Measurements from ENCODE around the gene SNX5.
"Not testable (repeated sequence)": the region's sequence is repeated elsewhere in the genome, so short reads cannot be mapped to it uniquely, and the experiment has no call there.

SNX5 gene

GRCh38 chr20:17992224-17992637 lies 23.6 kb upstream of the SNX5 start:
- DNase-seq, result peak; percentile 43

GRCh38 chr20:17990278-17990972 lies 21.8 kb upstream of the SNX5 start:
- no peak for DNase-seq

DNA sequence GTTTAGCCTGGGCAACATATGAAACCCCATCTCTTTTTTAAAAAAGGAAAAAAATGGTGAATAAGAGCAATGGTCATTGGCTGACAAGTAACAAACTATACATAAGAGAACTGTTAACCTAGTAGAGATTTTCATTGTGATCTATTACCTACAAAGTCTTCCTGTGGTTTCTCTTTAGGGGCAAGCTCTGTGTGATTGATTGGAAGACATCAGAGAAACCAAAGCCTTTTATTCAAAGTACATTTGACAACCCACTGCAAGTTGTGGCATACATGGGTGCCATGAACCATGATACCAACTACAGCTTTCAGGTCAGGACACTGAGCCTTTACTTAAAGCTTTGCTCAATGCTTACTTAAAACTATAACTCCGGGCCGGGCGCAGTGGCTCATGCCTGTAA lies 19.4 kb upstream of the SNX5 start:
- DNase-seq, result no peak

GRCh38 chr20:17985388-17986018 lies 16.9 kb upstream of the SNX5 start:
- DNase-seq, result no peak

DNA sequence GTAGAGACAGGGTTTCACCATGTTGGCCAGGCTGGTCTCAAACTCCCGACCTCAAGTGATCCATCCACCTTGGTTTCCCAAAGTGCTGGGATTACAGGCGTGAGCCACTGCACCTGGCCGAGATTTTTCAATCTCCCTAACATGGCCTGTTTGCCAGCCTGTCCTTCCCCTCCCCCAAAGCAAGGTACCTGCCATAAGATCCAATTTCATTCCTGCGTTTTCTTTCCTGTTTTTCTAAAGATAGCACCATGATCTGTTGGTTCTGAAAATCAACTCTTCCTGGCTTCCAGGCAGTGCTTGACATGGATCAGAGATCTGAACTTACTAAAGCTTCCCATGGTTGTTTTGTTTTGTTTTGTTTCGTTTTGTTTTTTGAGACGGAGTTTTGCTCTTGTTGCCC lies 7.7 kb upstream of the SNX5 start:
- DNase-seq, result no peak

GRCh38 chr20:17972121-17972520 lies 3.5 kb upstream of the SNX5 start:
- DNase-seq, result no peak

GRCh38 chr20:17971300-17972013 lies 2.9 kb upstream of the SNX5 start:
- DNase-seq, result no peak

DNA sequence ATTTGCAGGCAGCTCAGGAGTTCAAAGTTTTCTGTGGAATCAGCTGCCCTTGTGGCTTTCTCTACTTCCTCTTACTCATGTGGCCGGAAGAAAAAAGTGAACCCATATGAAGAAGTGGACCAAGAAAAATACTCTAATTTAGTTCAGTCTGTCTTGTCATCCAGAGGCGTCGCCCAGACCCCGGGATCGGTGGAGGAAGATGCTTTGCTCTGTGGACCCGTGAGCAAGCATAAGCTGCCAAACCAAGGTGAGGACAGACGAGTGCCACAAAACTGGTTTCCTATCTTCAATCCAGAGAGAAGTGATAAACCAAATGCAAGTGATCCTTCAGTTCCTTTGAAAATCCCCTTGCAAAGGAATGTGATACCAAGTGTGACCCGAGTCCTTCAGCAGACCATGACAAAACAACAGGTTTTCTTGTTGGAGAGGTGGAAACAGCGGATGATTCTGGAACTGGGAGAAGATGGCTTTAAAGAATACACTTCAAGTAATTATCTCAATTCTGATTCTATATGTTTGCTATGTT lies 1.4 kb upstream of the SNX5 start:
- DNase-seq, result no peak

DNA sequence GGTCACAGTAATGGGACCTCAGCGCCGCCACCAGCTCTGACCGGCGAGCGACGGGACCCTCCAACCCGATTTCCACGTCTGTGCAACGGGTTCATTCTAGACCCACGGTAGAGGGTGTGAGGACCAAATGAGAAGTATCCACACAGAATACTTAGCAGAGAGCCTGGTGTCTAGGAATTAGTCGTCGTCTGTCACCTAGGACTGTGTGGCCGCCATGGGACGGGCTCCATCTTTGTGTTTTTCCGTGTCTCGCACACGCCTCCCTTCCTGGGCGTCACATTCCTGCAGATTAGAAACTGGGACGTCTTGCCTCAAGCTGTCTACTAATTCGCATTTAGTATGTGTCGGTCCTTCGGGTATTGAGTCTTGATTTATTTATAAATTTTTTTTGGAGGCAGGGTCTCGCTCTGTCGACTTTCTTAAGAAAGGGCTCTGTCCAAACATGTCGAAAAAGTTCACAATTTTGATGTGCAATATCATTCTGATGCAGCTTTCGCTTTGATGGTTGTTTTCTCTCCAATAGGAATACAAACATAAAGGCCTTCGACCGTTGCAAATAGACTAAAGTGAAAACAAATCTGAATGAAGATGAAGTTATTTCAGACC lies 787 bp upstream of the SNX5 start:
- DNase-seq, result peak; percentile 41

GRCh38 chr20:17967521-17968365 lies 851 bp downstream of the SNX5 start:
- DNase-seq, result no peak

DNA sequence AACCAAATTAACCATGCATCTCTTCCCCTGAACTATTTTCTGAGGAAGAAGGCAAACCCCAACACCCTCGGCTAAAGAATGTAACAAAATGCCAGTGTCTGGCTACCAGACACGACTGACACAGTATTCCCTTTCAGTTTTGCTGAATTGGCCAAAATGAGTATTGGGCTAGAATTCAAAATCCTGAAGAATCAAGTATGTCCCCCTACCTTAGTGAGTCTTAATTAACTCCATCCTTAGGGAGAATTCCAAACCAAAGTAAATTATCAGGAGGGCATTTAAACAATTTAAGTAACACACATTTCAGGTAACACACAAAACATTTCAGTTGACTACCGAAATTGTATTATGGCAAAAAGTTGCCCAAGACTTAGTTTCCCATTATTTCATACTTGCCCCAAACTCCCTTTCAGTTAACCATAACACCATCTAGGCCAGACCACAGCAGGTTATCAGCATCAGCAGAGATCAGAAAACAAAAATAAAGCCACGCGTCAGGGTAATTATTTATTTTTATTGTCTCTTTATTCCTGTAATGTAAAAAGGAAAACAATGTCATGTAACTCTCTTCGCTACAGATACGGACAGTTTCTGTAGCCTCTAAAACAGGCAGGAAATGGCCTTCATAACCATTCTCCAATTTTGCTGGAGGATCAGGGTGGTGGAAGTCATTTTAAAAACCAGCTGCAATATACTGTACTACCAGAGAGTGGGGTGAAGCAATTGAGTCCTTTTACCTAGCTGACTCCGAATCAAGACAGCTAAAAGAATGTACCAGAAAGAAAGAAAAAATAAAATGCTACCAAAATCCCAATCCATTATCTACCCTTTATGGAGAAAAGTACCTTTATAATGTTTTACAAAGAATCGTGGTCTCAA lies 1.9 kb downstream of the SNX5 start:
- DNase-seq, result no peak

DNA sequence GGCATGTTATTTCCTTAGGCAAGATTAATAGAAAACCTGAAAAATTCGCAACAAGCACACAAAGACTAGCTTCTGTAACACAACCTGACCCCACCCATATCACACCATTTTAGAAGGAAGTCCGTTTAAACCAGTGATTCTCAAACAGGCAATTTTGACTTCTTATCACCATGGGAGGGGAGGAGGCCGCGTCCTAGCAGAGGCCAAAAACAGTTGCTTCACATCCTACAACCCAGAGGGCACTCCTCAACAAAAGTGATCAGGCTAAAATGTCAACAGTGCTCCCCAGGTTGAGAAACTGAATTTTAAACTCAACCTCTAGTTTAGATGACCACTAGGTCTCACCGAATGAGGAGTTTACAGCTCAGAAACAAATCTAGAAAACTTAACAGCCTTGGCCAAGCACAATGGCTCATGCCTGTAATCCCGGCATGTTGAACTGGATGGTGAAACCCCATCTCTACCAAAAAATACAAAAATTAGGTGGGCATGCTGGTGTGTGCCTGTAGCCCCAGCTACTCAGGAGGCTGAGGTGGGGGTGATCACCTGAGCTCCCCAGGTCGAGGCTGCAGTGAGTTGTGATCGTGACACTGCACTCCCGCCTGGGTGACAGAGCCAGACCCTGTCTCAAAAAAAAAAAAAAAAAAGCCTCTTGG lies 3.4 kb downstream of the SNX5 start:
- DNase-seq, result no peak

DNA sequence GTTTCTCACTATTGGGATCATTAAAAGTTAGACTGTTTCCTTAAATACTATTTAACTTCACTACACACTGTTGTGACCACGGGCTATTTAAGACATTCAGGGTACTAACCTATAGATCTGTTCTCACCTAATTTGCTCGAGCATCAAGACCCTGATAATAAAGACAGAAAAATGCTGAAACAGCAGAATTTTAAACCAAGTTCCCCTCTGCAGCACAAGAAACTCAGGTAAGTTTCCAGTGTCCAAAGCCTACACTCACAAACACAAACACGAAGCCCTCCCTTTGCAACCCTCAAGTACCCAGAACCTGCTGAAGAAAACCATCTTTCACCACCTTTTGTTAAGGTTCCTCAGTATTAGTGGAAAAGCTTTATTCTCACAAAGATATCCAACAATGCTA lies 4.0 kb downstream of the SNX5 start:
- DNase-seq, result no peak

DNA sequence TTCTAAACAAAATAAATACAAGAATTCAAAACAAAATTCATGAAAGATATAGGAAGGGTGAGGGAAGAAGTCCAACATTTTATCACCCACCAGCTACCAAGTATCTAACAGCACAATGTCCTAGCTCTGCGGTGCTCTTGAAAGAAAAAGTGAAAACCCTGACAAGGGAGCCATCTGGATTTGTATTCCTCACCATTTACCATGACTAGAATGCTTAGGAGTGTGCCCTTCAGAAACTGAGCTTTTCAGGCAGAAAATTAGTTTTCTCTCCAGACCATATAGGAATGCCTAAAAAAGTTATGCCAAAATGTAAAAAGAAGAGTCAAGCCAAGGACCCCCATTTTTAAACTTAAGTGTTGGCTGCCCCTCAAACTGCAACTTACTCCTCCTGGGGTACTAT lies 4.5 kb downstream of the SNX5 start:
- DNase-seq, result no peak

GRCh38 chr20:17963114-17963897 lies 5.3 kb downstream of the SNX5 start:
- no peak for DNase-seq

DNA sequence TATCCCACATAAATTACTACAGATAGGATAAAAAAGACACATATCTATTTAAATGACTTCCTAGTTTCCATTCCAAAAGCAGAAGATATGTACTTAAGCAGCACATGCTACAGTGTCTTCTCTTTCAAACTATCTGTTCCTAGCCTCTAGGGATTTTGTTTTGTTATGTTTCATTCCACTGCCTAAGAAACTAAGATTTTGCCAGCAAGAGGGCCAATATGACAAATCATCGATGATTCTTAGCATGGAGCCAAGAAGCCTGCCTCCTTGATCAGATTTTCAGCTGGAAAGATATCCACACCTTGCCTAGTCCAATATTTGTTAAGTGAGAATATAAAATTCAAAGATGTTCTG lies 7.0 kb downstream of the SNX5 start:
- DNase-seq, result no peak

- DNase-seq, result no peak
Measured at GRCh38 chr20:17960927-17961586, 7.5 kb downstream of the SNX5 start.

- DNase-seq, result not testable (repeated sequence)
Measured at GRCh38 chr20:17960400-17960885, 8.2 kb downstream of the SNX5 start.

GRCh38 chr20:17959257-17959627 lies 9.4 kb downstream of the SNX5 start:
- DNase-seq, result no peak
